Measurements from ENCODE around the gene PDLIM1. TPM values are rescaled to one million over a fixed set of nuclear protein-coding genes. Genes with fewer than 3 reads are reported as not detected.
A peak's percentile ranks its signal among the peaks of the same experiment; 100 is the strongest.
"Not testable (repeated sequence)": the region's sequence is repeated elsewhere in the genome, so short reads cannot be mapped to it uniquely, and the experiment has no call there.

Gene PDLIM1
- total and polyA plus RNA-seq, 2 donors from 2014 or later: 72.9 to 148 TPM

- DNase-seq (peak in 3 of 5 donors; percentile 54 to 78 (median 70)), FAIRE-seq (no peak)
- peak; percentile 59 for TF ChIP-seq CTCF (IDR thresholded peaks at IDR 0.05; ENCODE audit: borderline replicate concordance, extremely low read depth, insufficient read depth)
- no peak overlapping the region for H3K9ac ChIP-seq (ENCODE audit: low read length in 3 of 3)
- intact Hi-C loops (cut with DNase I): no loop called here
- H3K9me3 ChIP-seq (ENCODE audit: control insufficient read depth in 2 of 3, insufficient read depth in 1 of 3, low read length in 3 of 3): peaks cover 0 to 1% (median 0%) of the 10 kb centered on the region in 3 donors
- no peaks in the 10 kb centered on the region for H3K27me3 ChIP-seq (ENCODE audit: control insufficient read depth, insufficient read depth, low read length)
- H3K27ac ChIP-seq (ENCODE audit: low read depth in 2 of 2, low read length in 2 of 2): no peak overlapping the region
- no peak overlapping the region for H3K4me3 ChIP-seq (ENCODE audit: low read length in 3 of 3)
- no peaks in the 10 kb centered on the region for H3K4me1 ChIP-seq (ENCODE audit: control insufficient read depth in 2 of 3, insufficient read depth in 2 of 3, low read depth in 1 of 3, low read length in 3 of 3)
- H3K36me3 ChIP-seq (ENCODE audit: control insufficient read depth in 2 of 3, insufficient read depth in 3 of 3, low read length in 3 of 3): peaks cover 0 to 10% (median 5%) of the 10 kb centered on the region in 3 donors
Measured at GRCh38 chr10:95242581-95243317, 48.1 kb downstream of the PDLIM1 start.

- Histone ChIP-seq H3K36me3 (ENCODE audit: control insufficient read depth in 2 of 3, insufficient read depth in 3 of 3, low read length in 3 of 3) (peaks cover 0 to 15% (median 6%) of the 10 kb centered on the region in 3 donors), H3K27me3 (ENCODE audit: control insufficient read depth, insufficient read depth, low read length) (no peaks in the 10 kb centered on the region), H3K27ac (ENCODE audit: low read depth in 2 of 2, low read length in 2 of 2) (no peak overlapping the region), H3K9me3 (ENCODE audit: control insufficient read depth in 2 of 3, insufficient read depth in 1 of 3, low read length in 3 of 3) (peaks cover 0 to 1% (median 0%) of the 10 kb centered on the region in 3 donors), H3K4me1 (ENCODE audit: control insufficient read depth in 2 of 3, insufficient read depth in 2 of 3, low read depth in 1 of 3, low read length in 3 of 3) (no peaks in the 10 kb centered on the region), H3K4me3 (ENCODE audit: low read length in 3 of 3) (no peak overlapping the region), H3K9ac (ENCODE audit: low read length in 3 of 3) (no peak overlapping the region)
- intact Hi-C loops (cut with DNase I): no loop called here
- FAIRE-seq: no peak
- no peak for TF ChIP-seq CTCF (IDR thresholded peaks at IDR 0.05; ENCODE audit: borderline replicate concordance, extremely low read depth, insufficient read depth)
- DNase-seq: no peak
Measured at GRCh38 chr10:95241533-95241932, 49.3 kb downstream of the PDLIM1 start.

- Histone ChIP-seq H3K4me3 (ENCODE audit: low read length in 3 of 3) (no peak overlapping the region), H3K27ac (ENCODE audit: low read depth in 2 of 2, low read length in 2 of 2) (no peak overlapping the region), H3K27me3 (ENCODE audit: control insufficient read depth, insufficient read depth, low read length) (no peaks in the 10 kb centered on the region), H3K9ac (ENCODE audit: low read length in 3 of 3) (no peak overlapping the region), H3K4me1 (ENCODE audit: control insufficient read depth in 2 of 3, insufficient read depth in 2 of 3, low read depth in 1 of 3, low read length in 3 of 3) (no peaks in the 10 kb centered on the region), H3K36me3 (ENCODE audit: control insufficient read depth in 2 of 3, insufficient read depth in 3 of 3, low read length in 3 of 3) (peaks cover 0 to 9% (median 6%) of the 10 kb centered on the region in 3 donors), H3K9me3 (ENCODE audit: control insufficient read depth in 2 of 3, insufficient read depth in 1 of 3, low read length in 3 of 3) (peaks cover 0 to 1% (median 0%) of the 10 kb centered on the region in 3 donors)
- DNase-seq: no peak
- no peak for FAIRE-seq
- TF ChIP-seq CTCF (IDR thresholded peaks at IDR 0.05; ENCODE audit: borderline replicate concordance, extremely low read depth, insufficient read depth): no peak
- intact Hi-C loops (cut with DNase I): no loop called here
Measured at GRCh38 chr10:95240811-95241210, 50.0 kb downstream of the PDLIM1 start.

- FAIRE-seq; H3K4me1 ChIP-seq (ENCODE audit: control insufficient read depth in 2 of 3, insufficient read depth in 2 of 3, low read depth in 1 of 3, low read length in 3 of 3); H3K27ac ChIP-seq (ENCODE audit: low read depth in 2 of 2, low read length in 2 of 2); H3K36me3 ChIP-seq (ENCODE audit: control insufficient read depth in 2 of 3, insufficient read depth in 3 of 3, low read length in 3 of 3); DNase-seq; intact Hi-C loops (cut with DNase I); H3K4me3 ChIP-seq (ENCODE audit: low read length in 3 of 3); H3K9ac ChIP-seq (ENCODE audit: low read length in 3 of 3); H3K27me3 ChIP-seq (ENCODE audit: control insufficient read depth, insufficient read depth, low read length); H3K9me3 ChIP-seq (ENCODE audit: control insufficient read depth in 2 of 3, insufficient read depth in 1 of 3, low read length in 3 of 3): not testable (repeated sequence)
Measured at GRCh38 chr10:95240096-95240495, 50.7 kb downstream of the PDLIM1 start.

Data from kidney (tissue), 14 donors.